T-helper 17 cell (primary cell): ENCODE data around the gene POMZP3. TPM values are rescaled to one million over a fixed set of nuclear protein-coding genes. Genes with fewer than 3 reads are reported as not detected.
"Not testable (repeated sequence)": the region's sequence is repeated elsewhere in the genome, so short reads cannot be mapped to it uniquely, and the experiment has no call there.

ENCODE experiments used
- ATAC-seq: fragments of 150-1000 bp; cut with Tn5 transposase; 2 replicates; pipeline ENCODE4 v1.10.0; 2021; ENCODE audit warnings: mild to moderate bottlenecking, moderate library complexity
- DNase-seq, 3 donors: peaks; one replicate each; pipeline versions ENCODE4 v3.0.0 to v3.0.0-alpha.2; 2020 to 2021
- H3K9me3 ChIP-seq: one replicate; pipeline ENCODE4 v1.7.0; 2013; ENCODE audit warnings: low read length, mild to moderate bottlenecking; ENCODE audit not compliant: control insufficient read depth, poor library complexity, severe bottlenecking
- H3K27ac Mint-ChIP-seq: one replicate; pipeline ENCODE4 v1.8.0; 2022; ENCODE audit warnings: mild to moderate bottlenecking, moderate library complexity, mixed read lengths
- H3K27me3 Mint-ChIP-seq: one replicate; pipeline ENCODE4 v1.8.0; 2022; ENCODE audit warnings: mixed read lengths
- H3K36me3 Mint-ChIP-seq: one replicate; pipeline ENCODE4 v1.8.0; 2022; ENCODE audit warnings: low read depth, mixed read lengths
- H3K4me1 Mint-ChIP-seq: one replicate; pipeline ENCODE4 v1.8.0; 2022; ENCODE audit warnings: mild to moderate bottlenecking, mixed read lengths
- H3K4me3 Mint-ChIP-seq: one replicate; pipeline ENCODE4 v1.8.0; 2022; ENCODE audit warnings: mild to moderate bottlenecking, moderate library complexity, mixed read lengths
- total RNA-seq, 4 donors: library from RNA in 2 of 4; stranded (reverse) in 2 of 4; gene quantifications; one replicate each; pipeline ENCODE4 v1.2.3 and lab custom pipeline; 2022 to 2026

POMZP3 gene
- total RNA-seq, result 10 to 100 TPM; 14.6 to 20.2 TPM
- total RNA-seq (lab: John Stamatoyannopoulos, UW), result 3.1 to 7.8 reads per million in 2 donors

DNA sequence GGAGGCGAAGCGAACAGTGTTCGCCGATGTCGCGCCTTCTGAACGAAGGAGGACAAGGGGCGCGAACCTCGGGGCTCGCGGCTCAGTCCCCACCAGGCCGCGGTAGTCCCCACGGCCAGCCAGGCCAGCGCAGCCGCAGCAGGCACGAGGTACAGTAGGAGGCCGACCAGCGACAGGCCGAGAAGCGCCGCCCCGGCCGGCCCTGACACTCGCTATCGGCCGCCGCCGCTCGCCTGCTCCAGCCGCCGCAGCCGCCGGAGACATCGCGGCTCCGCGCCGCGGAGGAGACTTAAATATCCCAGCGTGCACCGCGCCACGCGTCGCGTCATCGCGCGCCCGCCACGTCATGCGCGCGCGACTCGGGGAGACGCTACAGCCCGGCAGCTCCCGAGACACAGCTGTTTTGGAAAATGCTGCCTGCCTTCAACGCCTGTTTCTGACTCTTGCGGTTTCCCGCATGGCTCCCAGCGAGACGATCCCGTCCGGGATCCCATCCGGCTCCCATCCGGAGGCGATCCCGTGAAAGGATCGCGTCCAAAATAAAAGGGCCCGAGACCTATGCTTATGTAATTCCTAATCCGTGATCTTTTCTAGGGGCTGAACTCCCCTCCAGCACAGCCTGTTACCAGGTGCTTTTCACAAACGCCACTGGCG, at the start of gene POMZP3:
Gene POMZP3 (minus strand): TSS at position 291 of the 654 bp plus-strand sequence. CDS start 1,215 bp downstream, outside the sequence.
- H3K36me3 Mint-ChIP-seq, H3K4me1 Mint-ChIP-seq, H3K9me3 ChIP-seq, H3K27me3 Mint-ChIP-seq: not testable (repeated sequence)
- peak; percentile 94 for ATAC-seq
- DNase-seq, result peak; percentile 16 to 28 (median 26)
- H3K27ac Mint-ChIP-seq, result peak within 1 kb of the TSS; percentile 83
- H3K4me3 Mint-ChIP-seq, result peak within 1 kb of the TSS; percentile 88

- not testable (repeated sequence) for H3K36me3 Mint-ChIP-seq, H3K4me3 Mint-ChIP-seq, ATAC-seq, H3K9me3 ChIP-seq, H3K4me1 Mint-ChIP-seq, DNase-seq, H3K27ac Mint-ChIP-seq
- peaks cover 25% of the 10 kb centered on the region for H3K27me3 Mint-ChIP-seq
Observed at GRCh38 chr7:76675783-76676182, 48.7 kb upstream of the POMZP3 start.

DNA sequence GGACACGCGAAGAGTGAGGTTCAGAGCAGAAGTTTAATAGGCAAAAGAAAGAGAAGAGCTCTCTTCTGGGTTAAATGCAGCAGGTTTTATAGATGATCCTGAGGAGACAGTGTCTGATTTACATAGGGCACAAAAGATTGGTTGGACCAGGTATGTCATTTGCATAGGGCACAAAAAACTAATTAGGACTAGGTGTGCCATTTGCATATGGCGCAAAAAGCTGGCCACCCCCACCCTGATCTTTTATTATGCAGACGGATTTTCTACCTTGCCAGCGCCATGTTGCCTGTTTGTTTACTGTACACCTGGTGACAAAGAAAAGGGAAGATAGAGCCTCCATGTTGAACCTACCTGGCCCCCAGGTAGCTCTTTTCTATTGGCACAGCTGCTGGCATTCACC, 46.3 kb upstream of the POMZP3 start:
- H3K4me1 Mint-ChIP-seq, DNase-seq, ATAC-seq, H3K9me3 ChIP-seq, H3K36me3 Mint-ChIP-seq, H3K4me3 Mint-ChIP-seq, H3K27ac Mint-ChIP-seq: not testable (repeated sequence)
- H3K27me3 Mint-ChIP-seq, result peaks cover 21% of the 10 kb centered on the region

- not testable (repeated sequence) for H3K4me1 Mint-ChIP-seq, H3K27ac Mint-ChIP-seq, H3K36me3 Mint-ChIP-seq, DNase-seq, H3K27me3 Mint-ChIP-seq, ATAC-seq, H3K4me3 Mint-ChIP-seq, H3K9me3 ChIP-seq
Observed at GRCh38 chr7:76659212-76659611, 32.1 kb upstream of the POMZP3 start.

DNA sequence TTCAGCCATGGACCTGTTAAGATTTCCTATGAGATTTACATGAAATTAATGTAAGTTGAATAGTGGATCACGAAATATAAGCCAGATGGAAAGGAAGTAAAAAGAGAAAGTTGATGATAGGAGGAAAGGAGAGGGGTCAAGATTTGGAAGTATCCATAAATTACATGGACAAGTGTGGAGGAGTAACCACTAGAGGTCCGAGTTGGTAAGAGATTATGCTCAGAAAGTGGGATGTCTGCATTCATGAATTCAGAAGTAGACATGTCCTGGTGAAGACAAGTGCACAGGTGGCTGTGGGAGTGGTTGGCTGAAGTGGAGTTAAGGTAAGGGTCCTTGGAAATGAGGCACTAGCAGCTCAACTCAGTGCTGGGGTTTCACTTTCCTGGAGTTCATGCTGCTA, 29.3 kb upstream of the POMZP3 start:
- H3K4me1 Mint-ChIP-seq, DNase-seq, H3K27me3 Mint-ChIP-seq, H3K36me3 Mint-ChIP-seq, H3K9me3 ChIP-seq, H3K4me3 Mint-ChIP-seq, ATAC-seq, H3K27ac Mint-ChIP-seq: not testable (repeated sequence)

DNA sequence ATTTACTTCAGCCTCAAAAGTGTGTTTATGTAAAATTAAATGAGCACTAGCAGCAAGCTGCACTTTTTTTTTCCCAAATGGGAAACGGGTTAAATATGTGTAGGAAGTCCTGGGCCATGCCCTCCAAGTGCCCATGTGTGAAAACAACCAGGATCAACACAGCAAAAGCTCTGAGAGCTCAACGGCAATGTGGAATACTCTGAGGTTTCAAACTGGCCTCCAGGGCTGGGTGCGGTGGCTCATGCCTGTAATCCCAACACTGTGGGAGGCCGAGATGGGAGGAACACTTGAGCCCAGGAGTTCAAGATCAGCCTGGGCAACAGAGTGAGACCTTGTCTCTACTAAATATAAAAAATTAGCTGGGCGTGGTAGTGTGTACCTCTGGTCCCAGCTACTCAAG, 15.5 kb upstream of the POMZP3 start:
- not testable (repeated sequence) for H3K4me3 Mint-ChIP-seq, H3K9me3 ChIP-seq, ATAC-seq, H3K36me3 Mint-ChIP-seq, DNase-seq, H3K27me3 Mint-ChIP-seq, H3K4me1 Mint-ChIP-seq, H3K27ac Mint-ChIP-seq

GRCh38 chr7:76637061-76637691, 10.1 kb upstream of the POMZP3 start:
- not testable (repeated sequence) for H3K36me3 Mint-ChIP-seq, DNase-seq, H3K27ac Mint-ChIP-seq, H3K9me3 ChIP-seq, H3K4me1 Mint-ChIP-seq, H3K27me3 Mint-ChIP-seq, H3K4me3 Mint-ChIP-seq
- peak; percentile 94 for ATAC-seq

DNA sequence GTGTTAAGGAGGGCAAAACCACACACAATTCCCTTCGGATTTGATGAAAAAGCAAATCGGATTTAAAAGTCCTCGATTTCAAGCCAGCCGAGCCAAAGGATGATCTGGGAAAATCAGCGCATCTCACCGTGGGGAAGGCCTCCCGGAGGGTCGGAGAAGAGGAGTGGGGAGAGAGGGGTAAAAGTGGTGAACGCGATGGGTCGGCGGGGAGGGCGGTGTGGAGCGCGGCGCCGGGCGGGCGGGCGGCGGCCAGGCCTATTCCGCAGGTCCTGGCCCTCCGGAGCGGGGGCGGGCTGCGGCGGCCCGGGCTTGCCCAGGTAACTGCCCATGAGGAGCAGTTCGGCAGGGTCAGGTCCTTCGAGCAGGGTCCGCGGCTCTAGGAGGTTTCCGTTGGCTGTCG, 498 bp downstream of the POMZP3 start:
- peak in 2 of 3 donors; percentile 10 to 26 for DNase-seq
- H3K27me3 Mint-ChIP-seq, H3K9me3 ChIP-seq, H3K4me1 Mint-ChIP-seq, H3K36me3 Mint-ChIP-seq: not testable (repeated sequence)
- ATAC-seq, result peak; percentile 59
- Mint-ChIP-seq H3K27ac (peak overlapping the region; percentile 83), H3K4me3 (peak overlapping the region; percentile 88)

DNA sequence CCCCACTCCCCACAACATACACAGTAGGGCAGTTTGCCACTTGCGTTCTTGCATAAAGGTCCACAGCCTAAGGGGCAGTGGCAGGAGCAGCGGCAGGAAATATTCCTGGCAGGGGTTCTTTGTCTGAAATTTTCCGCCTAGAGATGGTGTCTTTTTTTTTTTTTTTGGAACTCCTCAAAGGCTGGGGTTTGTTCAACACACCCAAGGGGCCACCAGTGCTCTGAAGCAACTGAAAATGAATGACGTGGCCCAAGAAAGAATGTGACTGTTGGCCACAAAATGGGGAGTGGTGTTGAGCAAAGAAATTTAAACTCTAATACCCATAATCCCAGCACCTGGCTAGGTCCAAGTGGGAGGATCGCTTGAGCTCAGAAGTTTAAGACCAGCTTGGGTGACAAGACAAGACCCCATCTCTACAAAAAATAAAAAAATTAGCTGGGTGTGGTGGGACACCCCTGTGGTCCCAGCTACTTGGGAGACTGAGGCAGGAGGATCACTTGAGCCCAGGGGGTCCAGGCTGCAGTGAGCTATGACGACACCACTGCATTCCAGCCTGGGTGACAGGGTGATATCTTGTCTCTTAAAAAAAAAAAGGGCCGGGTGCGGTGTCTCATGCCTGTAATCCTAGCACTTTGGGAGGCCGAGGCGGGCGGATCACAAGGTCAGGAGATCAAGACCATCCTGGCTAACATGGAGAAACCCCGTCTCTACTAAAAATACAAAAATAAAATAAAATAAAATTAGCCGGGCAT, 7.5 kb downstream of the POMZP3 start:
- H3K4me1 Mint-ChIP-seq, H3K27me3 Mint-ChIP-seq, H3K9me3 ChIP-seq, H3K4me3 Mint-ChIP-seq, ATAC-seq, DNase-seq, H3K36me3 Mint-ChIP-seq, H3K27ac Mint-ChIP-seq: not testable (repeated sequence)

GRCh38 chr7:76613783-76614182, 13.3 kb downstream of the POMZP3 start:
- H3K4me1 Mint-ChIP-seq, ATAC-seq, H3K27ac Mint-ChIP-seq, H3K36me3 Mint-ChIP-seq, H3K4me3 Mint-ChIP-seq, DNase-seq, H3K9me3 ChIP-seq, H3K27me3 Mint-ChIP-seq: not testable (repeated sequence)

DNA sequence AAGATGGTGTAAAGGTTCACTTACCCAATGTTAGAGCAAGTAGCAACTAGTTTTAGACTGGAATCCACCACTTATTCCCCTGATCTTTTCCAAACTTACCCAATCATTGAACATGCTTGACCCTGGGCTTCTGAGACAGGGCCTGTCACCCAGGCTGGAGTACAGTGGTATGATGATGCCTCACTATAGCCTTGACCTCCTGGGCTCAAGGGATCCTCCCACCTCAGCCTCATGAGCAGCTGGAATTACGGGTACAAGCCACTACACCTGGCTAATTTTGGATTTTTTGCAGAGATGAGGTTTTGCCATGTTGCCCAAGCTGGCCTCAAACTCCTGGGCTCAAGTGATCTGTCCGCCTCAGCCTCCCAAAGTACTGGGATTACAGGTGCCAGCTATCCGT, 14.8 kb downstream of the POMZP3 start:
- DNase-seq, H3K27ac Mint-ChIP-seq, H3K4me1 Mint-ChIP-seq, H3K27me3 Mint-ChIP-seq, H3K4me3 Mint-ChIP-seq, H3K36me3 Mint-ChIP-seq, ATAC-seq, H3K9me3 ChIP-seq: not testable (repeated sequence)

DNA sequence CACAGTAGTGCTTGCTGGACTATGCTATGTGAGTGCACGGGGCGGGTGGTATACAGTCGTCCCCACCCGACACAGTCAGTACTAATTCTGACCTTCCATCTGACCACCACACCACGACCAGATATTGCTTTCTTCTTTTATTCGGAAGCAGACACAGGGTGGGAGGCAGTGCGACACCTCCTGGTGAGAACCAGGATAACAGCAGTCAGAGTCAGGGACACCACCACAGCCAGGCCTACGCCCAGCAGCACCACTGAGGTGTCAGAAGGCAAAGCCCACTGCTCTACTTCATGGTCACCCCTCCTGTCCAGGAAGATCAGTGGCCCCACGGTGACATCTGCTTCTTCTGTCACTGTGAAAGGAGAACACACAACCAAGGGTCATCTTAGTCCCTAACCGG, 17.2 kb downstream of the POMZP3 start:
- H3K27ac Mint-ChIP-seq, H3K9me3 ChIP-seq, H3K4me3 Mint-ChIP-seq, DNase-seq, H3K4me1 Mint-ChIP-seq, H3K36me3 Mint-ChIP-seq, H3K27me3 Mint-ChIP-seq: not testable (repeated sequence)
- peak; percentile 63 for ATAC-seq

GRCh38 chr7:76608469-76608868, 18.6 kb downstream of the POMZP3 start:
- H3K36me3 Mint-ChIP-seq, H3K4me3 Mint-ChIP-seq, H3K4me1 Mint-ChIP-seq, ATAC-seq, H3K9me3 ChIP-seq, DNase-seq, H3K27me3 Mint-ChIP-seq: not testable (repeated sequence)
- peak overlapping the region; percentile 75 for H3K27ac Mint-ChIP-seq
